Uterus (tissue), 4 donors: ENCODE data around the gene FXYD2. TPM values are rescaled to one million over a fixed set of nuclear protein-coding genes. Genes with fewer than 3 reads are reported as not detected.
"Not testable (repeated sequence)": the region's sequence is repeated elsewhere in the genome, so short reads cannot be mapped to it uniquely, and the experiment has no call there.

Source experiments
- DNase-seq, 2 donors: peaks; one replicate each; pipeline ENCODE4 v3.0.0-alpha.2; 2019 to 2020
- H3K27ac ChIP-seq, 2 donors: fragments of 200-600 bp; sonication (generic); 1 replicate in 1 of 2; 2 replicates in 1 of 2; pipeline ENCODE4 v1.5.1; 2016 to 2018
- H3K27me3 ChIP-seq, 2 donors: fragments of 200-600 bp; sonication (generic); one replicate each; pipeline ENCODE4 v1.5.1; 2018 to 2019; ENCODE audit warnings: control low read depth in 1 of 2
- H3K36me3 ChIP-seq, 2 donors: fragments of 200-600 bp; sonication (generic); one replicate each; pipeline ENCODE4 v1.5.1; 2019; ENCODE audit warnings: control low read depth in 1 of 2
- H3K4me1 ChIP-seq, 2 donors: fragments of 200-600 bp; sonication (generic); one replicate each; pipeline ENCODE4 v1.5.1; 2018 to 2019; ENCODE audit warnings: control low read depth in 1 of 2
- H3K4me3 ChIP-seq, 2 donors: fragments of 200-600 bp; sonication (generic); 1 replicate in 1 of 2; 2 replicates in 1 of 2; pipeline ENCODE4 v1.5.1; 2018 to 2019; ENCODE audit warnings: mild to moderate bottlenecking in 1 of 2
- H3K9me3 ChIP-seq, 2 donors: fragments of 200-600 bp; sonication (generic); one replicate each; pipeline ENCODE4 v1.5.1; 2019; ENCODE audit warnings: control low read depth in 1 of 2
- CTCF ChIP-seq, 4 experiments: fragments of 200-600 bp in 2 of 4; fragments of 450-650 bp in 2 of 4; sonication (generic) in 2 of 4; IDR thresholded peaks; one replicate each; pipeline ENCODE4 v1.5.1; 2016 to 2019; ENCODE audit warnings: antibody characterized with exemption in 4 of 4, mild to moderate bottlenecking in 2 of 4, moderate library complexity in 1 of 4
- POLR2A ChIP-seq, 2 donors: fragments of 450-650 bp; IDR thresholded peaks; one replicate each; pipeline ENCODE4 v1.6.1; 2016; ENCODE audit warnings: antibody characterized with exemption in 2 of 2, mild to moderate bottlenecking in 1 of 2, moderate library complexity in 1 of 2
- intact Hi-C: fragments of 100-400 bp; cut with DNase I; formaldehyde crosslinking; loops from one replicate; pipeline ENCODE4 v1.15.1; 2023; ENCODE audit warnings: low total_unique reads
- total RNA-seq, 4 donors: library from RNA; depleted of rRNA in 3 of 4; stranded (reverse); fragments of >200 nt in 3 of 4; gene quantifications; one replicate each; pipeline versions ENCODE4 v1.1.0 to v1.2.4, GENCODE V29; 2014 to 2023
- donor health status: DM: yes; HTN: yes; CAD: no.

Gene FXYD2
- total RNA-seq, 4 donors from 2014 or later, result 2.1 to 36.4 (median 6.2) TPM

- Histone ChIP-seq H3K4me1 (peaks cover 0 to 6% of the 10 kb centered on the region in 2 donors), H3K27ac (peak overlapping the region; percentile 63 to 73), H3K36me3 (no peaks in the 10 kb centered on the region), H3K4me3 (no peak overlapping the region), H3K27me3 (no peaks in the 10 kb centered on the region), H3K9me3 (no peaks in the 10 kb centered on the region)
- TF ChIP-seq CTCF (IDR thresholded peaks at IDR 0.05) (no peak), POLR2A (IDR thresholded peaks at IDR 0.05) (no peak)
- no peak for DNase-seq
- intact Hi-C loops, result loop anchor here (10.0 kb wide), 1 partner anchor 391 kb away; no protein-coding TSS in a partner anchor
Measured at GRCh38 chr11:117815262-117815803, 9.2 kb downstream of the FXYD2 start.

- Histone ChIP-seq H3K4me3 (no peak overlapping the region), H3K4me1 (peaks cover 0 to 6% of the 10 kb centered on the region in 2 donors), H3K27ac (peak overlapping the region; percentile 63 to 73), H3K36me3 (no peaks in the 10 kb centered on the region), H3K9me3 (no peaks in the 10 kb centered on the region), H3K27me3 (no peaks in the 10 kb centered on the region)
- intact Hi-C loops, result loop anchor here (10.0 kb wide), 1 partner anchor 390 kb away; no protein-coding TSS in a partner anchor
- TF ChIP-seq CTCF (IDR thresholded peaks at IDR 0.05) (no peak), POLR2A (IDR thresholded peaks at IDR 0.05) (no peak)
- peak; percentile 65 to 69 for DNase-seq
Measured at GRCh38 chr11:117814766-117815261, 9.7 kb downstream of the FXYD2 start.

GRCh38 chr11:117814204-117814765 lies 10.3 kb downstream of the FXYD2 start:
- no peaks in the 10 kb centered on the region for H3K36me3 ChIP-seq
- no peaks in the 10 kb centered on the region for H3K27me3 ChIP-seq
- DNase-seq, result no peak
- intact Hi-C loops, result loop anchor here (10.0 kb wide), 1 partner anchor 389 kb away; no protein-coding TSS in a partner anchor
- H3K4me1 ChIP-seq, result peaks cover 0 to 6% of the 10 kb centered on the region in 2 donors
- H3K4me3 ChIP-seq, result no peak overlapping the region
- TF ChIP-seq POLR2A (IDR thresholded peaks at IDR 0.05) (no peak), CTCF (IDR thresholded peaks at IDR 0.05) (no peak)
- peak overlapping the region; percentile 19 to 63 for H3K27ac ChIP-seq
- no peaks in the 10 kb centered on the region for H3K9me3 ChIP-seq

GRCh38 chr11:117810056-117810451 lies 14.5 kb downstream of the FXYD2 start:
- not testable (repeated sequence) for H3K4me1 ChIP-seq, H3K36me3 ChIP-seq, H3K4me3 ChIP-seq, DNase-seq, H3K9me3 ChIP-seq, H3K27me3 ChIP-seq
- intact Hi-C loops, result loop anchor here (10.0 kb wide), 1 partner anchor 385 kb away; no protein-coding TSS in a partner anchor
- H3K27ac ChIP-seq, result peak overlapping the region; percentile 35 to 64

GRCh38 chr11:117809236-117810055 lies 15.1 kb downstream of the FXYD2 start:
- intact Hi-C loops, result loop anchor here (10.0 kb wide), 2 partner anchors 245 to 385 kb away; no protein-coding TSS in a partner anchor
- Histone ChIP-seq H3K4me1 (no peaks in the 10 kb centered on the region), H3K27me3 (no peaks in the 10 kb centered on the region), H3K36me3 (no peaks in the 10 kb centered on the region), H3K4me3 (no peak overlapping the region), H3K27ac (peak overlapping the region; percentile 64 to 70), H3K9me3 (no peaks in the 10 kb centered on the region)
- peak; percentile 38 to 63 (median 50) for TF ChIP-seq CTCF (IDR thresholded peaks at IDR 0.05)
- no peak for TF ChIP-seq POLR2A (IDR thresholded peaks at IDR 0.05)
- DNase-seq, result peak; percentile 63 to 75
